ENCODE results near the gene NEURL1B.
"Not testable (repeated sequence)": the region's sequence is repeated elsewhere in the genome, so short reads cannot be mapped to it uniquely, and the experiment has no call there.

Gene NEURL1B

DNA sequence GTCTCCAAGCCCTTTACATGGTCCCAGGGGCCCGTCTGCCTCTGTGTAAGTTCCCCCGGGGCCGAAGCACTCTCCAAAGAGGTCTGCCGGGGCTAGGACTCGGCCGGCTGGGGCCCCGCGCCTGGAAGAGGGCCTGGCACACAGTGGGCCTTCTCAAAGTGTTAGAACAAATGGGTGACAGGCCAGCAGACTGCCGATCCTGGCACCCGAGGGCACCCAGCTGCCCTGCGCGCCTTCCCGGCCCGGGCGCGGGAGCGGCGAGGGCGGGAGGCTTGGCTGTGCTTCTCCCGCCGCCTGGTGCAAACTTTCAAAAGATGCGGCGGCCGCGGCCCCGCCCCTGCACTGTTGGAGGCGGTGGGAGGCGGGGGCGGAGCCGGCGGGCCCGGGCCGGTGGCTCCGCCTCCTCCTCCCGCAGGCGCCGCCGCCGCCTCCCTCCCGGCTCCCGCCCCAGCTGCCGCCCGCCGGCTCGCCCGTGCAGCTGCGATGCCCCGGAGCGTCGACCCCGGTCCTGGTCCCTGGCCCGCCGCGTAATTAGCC lies at the start of gene NEURL1B:
Gene NEURL1B, plus strand, starts transcription at position 442 of the 537 bp plus-strand sequence. CDS start 144 bp downstream, outside the sequence.
- peak; percentile 30 for DNase-seq

GRCh38 chr5:172591636-172592035 lies 49.4 kb upstream of the NEURL1B start:
- no peak for DNase-seq

DNA sequence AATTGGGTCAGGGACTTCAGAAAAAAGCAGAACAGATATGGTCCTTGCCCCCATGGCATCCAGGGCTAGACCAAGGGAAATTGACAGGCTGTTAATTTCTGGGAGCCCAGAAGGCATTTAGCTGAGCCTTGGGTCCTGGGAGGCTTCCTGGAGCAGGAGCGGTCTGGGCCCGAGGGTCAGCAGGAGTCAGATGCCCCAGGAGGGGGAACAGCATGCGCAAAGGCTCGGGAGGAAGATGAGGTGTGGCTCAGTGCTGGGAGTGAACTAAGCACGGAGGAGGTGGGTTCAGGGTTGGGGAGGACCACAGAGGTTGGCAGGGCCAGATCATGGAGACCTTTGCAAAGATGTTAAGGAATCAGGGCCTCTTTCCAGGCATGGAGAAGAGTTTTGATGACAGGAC lies 48.2 kb upstream of the NEURL1B start:
- no peak for DNase-seq

- DNase-seq = no peak
Observed at GRCh38 chr5:172593306-172593705, 47.8 kb upstream of the NEURL1B start.

- DNase-seq = no peak
Observed at GRCh38 chr5:172593721-172594235, 47.3 kb upstream of the NEURL1B start.

GRCh38 chr5:172594431-172594830 lies 46.6 kb upstream of the NEURL1B start:
- DNase-seq = no peak

DNA sequence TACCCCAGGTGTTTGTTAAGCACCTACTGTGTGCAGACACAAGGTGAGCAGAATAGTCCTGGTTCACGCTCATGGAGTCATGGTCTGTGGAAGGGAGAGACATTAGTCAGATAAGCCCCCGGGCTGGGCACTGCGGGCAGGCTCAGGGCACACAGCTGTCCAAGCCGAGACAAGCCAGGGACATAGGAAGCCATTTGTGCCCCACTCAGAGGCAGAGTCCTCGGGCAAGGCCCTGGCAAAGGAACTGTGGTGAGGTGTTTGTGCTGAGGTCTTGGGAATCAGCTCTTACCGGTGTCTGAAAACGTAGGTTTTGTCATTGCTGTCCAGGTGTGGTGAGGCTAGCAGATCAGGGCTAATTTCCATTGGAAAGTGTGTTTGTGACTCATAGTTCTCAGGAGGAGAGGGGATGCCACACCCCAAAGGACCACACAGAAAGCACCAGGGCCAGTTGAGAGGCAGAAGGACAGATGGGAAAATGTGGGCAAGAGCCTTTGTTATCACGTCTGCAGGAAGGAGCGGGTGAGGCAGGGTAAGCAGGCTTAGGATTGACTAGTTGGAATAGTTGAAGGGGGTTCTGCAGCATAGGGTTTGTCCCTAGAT lies 46.1 kb upstream of the NEURL1B start:
- no peak for DNase-seq

- DNase-seq = no peak
Observed at GRCh38 chr5:172595596-172596455, 45.2 kb upstream of the NEURL1B start.

- no peak for DNase-seq
Observed at GRCh38 chr5:172596638-172597231, 44.3 kb upstream of the NEURL1B start.

DNA sequence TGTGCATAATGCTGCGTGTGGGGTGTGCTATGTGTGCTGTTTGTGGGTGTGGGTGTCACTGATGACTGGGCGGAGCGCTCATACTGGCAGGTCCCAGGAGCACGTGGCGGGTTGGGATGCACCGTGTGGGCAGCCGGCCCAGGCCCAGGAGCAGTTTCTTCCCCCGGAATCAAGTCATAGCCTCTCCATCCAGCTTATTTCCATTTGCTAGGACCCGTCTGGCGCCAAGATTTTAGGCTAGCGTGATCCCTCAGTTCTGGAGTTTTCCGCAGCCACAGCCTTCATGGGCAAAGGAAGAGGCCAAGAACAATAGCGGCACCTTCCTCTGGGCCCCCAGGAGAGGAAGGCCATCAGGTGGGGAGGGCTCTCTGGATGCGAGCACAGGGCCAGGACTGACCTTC lies 43.3 kb upstream of the NEURL1B start:
- DNase-seq = no peak

- DNase-seq = no peak
Observed at GRCh38 chr5:172598251-172599203, 42.5 kb upstream of the NEURL1B start.

- DNase-seq = no peak
Observed at GRCh38 chr5:172599204-172599567, 41.9 kb upstream of the NEURL1B start.

DNA sequence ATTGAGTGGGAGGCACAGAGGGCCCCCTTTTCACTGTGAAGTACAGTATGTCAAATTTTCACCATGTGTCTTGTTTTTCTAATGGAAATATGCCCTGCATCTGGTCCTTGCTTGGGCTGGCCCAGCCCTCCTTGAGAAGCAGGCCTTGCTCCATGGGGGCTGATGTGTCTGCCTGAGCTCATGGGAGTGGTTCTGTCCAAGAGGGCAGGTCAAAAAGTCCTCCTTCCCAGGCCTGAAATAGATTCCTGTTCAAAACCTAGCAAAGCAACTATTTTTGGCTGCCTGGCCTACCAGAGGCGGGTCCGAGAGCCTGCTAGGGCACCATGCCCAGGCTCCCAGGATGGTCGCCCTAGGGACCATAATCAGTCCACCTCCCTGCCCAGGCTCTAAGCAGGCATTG lies 40.5 kb upstream of the NEURL1B start:
- DNase-seq = no peak

DNA sequence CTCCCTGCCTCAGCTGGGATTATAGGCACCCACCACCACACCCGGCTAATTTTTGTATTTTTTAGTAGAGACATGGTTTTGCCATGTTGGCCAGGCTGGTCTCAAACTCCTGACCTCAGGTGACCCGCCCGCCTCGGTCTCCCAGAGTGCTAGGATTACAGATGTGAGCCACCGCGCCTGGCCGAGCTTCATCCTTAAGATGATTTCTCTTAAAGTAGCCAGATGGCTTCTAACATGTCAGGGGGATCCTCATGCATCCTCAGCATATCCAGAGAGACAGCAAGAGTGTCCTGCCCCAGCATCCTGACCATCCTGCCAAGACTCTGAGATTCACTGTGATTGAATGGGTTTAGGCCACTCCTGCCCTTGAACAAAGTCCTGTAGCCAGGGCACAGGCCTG lies 39.5 kb upstream of the NEURL1B start:
- not testable (repeated sequence) for DNase-seq

GRCh38 chr5:172602783-172603231 lies 38.3 kb upstream of the NEURL1B start:
- DNase-seq = no peak

DNA sequence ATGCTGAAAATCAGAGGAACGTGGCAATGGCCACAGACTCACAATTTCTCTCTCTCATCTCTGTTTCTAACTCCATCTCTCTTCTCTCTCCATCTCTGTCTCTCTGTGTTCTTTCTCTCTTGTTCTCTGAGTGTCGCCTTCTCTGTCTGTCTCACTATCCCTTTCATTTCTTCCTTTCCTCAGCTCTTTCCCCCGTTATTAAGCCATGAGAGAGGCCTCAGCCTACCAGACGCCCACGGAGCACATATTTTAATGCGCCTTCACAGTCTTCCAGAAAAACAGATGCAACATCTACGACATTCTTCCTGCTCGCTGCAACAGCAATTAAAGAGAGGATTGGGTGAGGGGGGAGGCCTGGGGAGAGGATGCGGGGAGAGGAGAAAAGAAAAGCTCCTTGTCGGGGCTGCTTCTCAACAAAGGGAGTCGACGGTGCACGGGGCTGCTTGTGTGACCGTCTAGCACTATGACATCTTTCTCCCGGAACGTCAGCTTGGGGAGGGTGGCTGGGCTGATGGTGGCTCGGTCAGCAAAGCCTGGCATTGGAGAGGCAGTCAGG lies 37.7 kb upstream of the NEURL1B start:
- no peak for DNase-seq

DNA sequence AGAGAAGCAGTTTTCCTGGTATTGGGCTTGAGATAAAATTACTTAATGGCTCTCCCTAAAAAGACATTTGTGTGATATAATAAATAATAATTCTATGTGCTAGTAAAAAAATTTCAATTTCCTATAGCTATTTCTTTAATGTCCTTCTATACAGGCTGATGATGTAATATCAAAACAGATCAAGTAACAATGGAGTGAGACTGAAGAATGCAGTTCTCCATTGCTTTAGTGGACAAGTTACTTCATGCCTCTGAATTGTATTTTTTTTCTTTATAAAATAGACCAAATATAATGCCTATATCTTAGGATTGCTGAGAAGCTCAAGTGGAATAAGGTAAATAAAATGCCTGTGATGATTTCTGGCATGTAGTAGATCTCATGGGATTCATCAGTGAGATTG lies 35.6 kb upstream of the NEURL1B start:
- no peak for DNase-seq

DNA sequence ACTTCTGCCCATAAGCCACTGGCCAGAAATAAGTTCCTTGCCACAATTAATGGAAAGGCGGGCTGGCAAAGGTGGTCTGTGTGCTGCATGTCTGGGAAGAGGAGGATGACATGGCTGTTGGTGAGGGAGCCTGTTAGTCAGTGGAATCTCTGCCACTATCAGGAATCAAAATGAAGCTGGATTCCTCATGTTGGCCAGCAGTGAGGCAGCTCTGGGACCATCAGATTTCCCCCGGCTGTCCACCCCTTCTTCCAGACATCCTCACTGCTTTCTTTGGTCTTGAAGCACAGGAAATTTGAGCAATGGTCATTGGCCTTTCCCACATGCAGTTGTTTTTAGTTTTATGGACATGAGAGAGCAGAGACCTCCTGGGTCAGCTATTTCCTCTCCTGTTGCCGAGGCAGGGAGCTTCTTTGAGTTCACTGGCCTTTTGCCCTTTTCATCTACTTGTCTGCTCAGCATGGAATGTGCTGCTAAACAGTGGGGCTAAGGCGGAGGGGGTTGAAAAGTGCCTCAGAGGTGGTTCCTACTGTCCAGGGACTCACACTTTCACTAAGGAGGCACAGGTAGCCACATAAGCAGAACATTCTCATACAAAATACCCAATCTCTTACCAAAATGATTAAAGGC lies 34.8 kb upstream of the NEURL1B start:
- no peak for DNase-seq

DNA sequence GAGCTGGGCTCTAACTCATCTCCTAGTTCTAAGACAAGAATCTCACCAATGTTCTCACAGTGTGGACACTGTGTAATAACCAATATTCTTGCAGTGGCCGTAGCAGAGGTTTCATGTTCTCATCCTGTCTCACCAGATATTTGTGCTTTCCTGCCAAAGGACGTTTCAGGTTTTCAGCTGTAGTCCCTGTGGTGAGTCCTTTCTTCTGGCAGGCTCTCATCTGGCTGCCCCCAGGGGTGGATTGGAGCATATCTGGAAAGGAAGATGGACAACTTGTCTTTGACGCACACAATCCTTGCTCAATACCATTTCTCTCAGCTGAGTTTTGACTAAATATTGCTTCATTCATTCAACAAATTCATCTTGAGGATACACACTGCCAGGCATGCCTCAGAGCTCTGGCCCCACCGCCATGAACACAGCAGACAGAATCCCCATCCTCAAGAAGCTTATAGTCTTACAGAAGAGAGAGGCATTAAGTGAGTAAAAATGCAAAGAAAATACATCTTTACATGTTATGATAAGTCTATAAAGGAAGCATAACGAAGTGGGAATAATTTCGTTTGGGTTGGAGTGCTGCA lies 33.8 kb upstream of the NEURL1B start:
- no peak for DNase-seq

- DNase-seq = no peak
Observed at GRCh38 chr5:172608773-172609172, 32.3 kb upstream of the NEURL1B start.

DNA sequence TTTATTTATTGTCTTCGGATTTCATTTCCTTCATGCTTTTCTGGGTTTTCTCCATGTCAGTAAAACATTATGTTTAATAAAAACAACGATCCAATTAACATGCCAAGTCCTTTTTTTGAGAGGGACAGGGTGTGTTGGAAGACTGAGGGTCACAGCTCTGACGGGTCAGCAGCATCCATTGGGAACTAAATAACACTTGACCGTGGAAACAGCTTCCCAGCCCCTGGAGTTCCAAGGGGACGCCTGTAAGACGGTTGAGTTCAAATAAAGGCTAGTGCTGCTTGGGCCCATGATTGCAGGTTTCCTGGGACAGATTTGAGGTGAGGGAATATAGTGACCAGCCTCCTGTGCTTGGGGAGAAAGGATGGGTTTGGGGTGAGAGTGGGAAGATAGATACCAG lies 30.4 kb upstream of the NEURL1B start:
- DNase-seq = no peak

Data from CD4-positive, alpha-beta T cell treated with Interleukin-15 for 1 hour (primary cell).